Left ventricle myocardium inferior (tissue), 1 donor: ENCODE measurements around the gene DRG2. TPM values are rescaled to one million over a fixed set of nuclear protein-coding genes. Genes with fewer than 3 reads are reported as not detected.
A peak's percentile ranks its signal among the peaks of the same experiment; 100 is the strongest.

Experiments
- DNase-seq: peaks from one replicate; pipeline ENCODE4 v3.0.0-alpha.2; 2020
- H3K27ac ChIP-seq: fragments of 200-600 bp; replicated peaks from 2 replicates; pipeline ENCODE4 v1.8.0; 2021
- H3K27me3 ChIP-seq: fragments of 200-600 bp; 2 replicates; pipeline ENCODE4 v1.8.0; 2021; ENCODE audit warnings: low read depth
- H3K36me3 ChIP-seq: fragments of 200-600 bp; 2 replicates; pipeline ENCODE4 v1.8.0; 2021
- H3K4me1 ChIP-seq: fragments of 200-600 bp; 2 replicates; pipeline ENCODE4 v1.8.0; 2021
- H3K4me3 ChIP-seq: fragments of 200-600 bp; 2 replicates; pipeline ENCODE4 v1.8.0; 2021; ENCODE audit warnings: mild to moderate bottlenecking, moderate library complexity
- H3K9me3 ChIP-seq: fragments of 200-600 bp; replicated peaks from 2 replicates; pipeline ENCODE4 v1.8.0; 2021
- CTCF ChIP-seq: fragments of 200-600 bp; IDR thresholded peaks from 2 replicates; pipeline ENCODE4 v1.8.0; 2021; ENCODE audit warnings: antibody characterized with exemption, mild to moderate bottlenecking, borderline replicate concordance
- intact Hi-C: fragments of 100-400 bp; cut with micrococcal nuclease; formaldehyde crosslinking; loops from one replicate; pipeline ENCODE4 v1.11.0; 2022
- long read RNA-seq: library from polyadenylated mRNA; unstranded; transcript quantifications from one replicate; pipeline ENCODE4 v2.0.0, GENCODE V29; 2021
- total RNA-seq: library from RNA; stranded (reverse); fragmentation: NEBNext Ultra II Directional; extraction: Animal tissue kit (Norgen Biotek cat#: 25700); gene quantifications from one replicate; pipeline ENCODE4 v1.2.1, GENCODE V29; 2021
- donor health status: DM: no; HTN: yes; CAD: no; lungs with severe emphysema.

The DRG2 gene
- 20.2 TPM for total RNA-seq
- long read RNA-seq, transcript DRG2-201 (13 exons, 1,964 nt): major isoform, 38 of 50 reads
- long read RNA-seq, partial matches to known transcripts: 2 of 50 reads
- long read RNA-seq, other reads (novel, unspliced or antisense): 8 of 50 reads

DNA sequence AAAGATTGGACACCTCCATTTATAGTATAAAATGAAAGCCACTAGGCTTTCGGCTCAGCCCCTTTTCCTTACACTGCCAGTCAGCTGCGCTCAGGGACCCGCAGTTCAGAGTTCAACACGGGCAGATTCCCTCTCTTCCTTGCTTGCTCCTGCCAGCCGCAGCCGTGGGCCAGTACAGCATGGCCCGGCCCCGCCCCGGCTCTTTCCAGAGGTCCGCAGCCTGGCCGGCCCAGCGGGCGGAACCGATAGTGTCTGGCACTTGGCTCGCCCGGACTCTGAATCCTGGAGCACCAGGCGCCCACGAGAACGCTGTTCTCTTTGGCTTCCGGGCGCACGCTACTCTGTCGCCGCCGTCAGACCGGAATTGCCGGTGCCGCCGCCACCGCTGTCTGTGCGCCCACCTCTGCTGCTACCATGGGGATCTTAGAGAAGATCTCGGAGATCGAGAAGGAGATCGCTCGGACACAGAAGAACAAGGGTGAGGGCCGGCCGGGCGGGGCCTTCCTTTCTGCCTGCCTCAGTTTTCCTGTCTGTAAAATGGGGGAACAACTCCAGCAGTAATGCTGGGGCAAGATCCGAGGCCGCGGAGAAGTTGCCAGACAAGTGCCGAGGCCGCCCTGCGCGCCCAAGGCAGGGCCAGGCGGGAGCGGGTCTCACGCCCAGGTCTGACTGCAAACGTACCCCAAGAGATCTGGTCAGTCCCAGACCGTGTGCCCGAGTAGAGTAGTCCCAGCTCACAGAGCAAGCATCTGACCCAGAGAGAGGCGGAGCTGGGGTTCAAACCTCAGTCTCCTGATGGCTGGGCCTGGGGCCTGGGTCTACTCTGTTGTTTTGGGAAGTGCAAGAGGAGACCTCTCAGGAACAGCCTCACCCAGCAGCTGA lies at the start of gene DRG2:
Gene DRG2 (plus strand): TSS at position 339 of the 882 bp plus-strand sequence. CDS start 76 bp downstream, at position 415.
- Histone ChIP-seq H3K36me3 (peaks cover 5% of the 10 kb centered on the region), H3K27ac (peak within 1 kb of the TSS; percentile 86), H3K27me3 (no peaks in the 10 kb centered on the region), H3K4me1 (peaks cover 17% of the 10 kb centered on the region), H3K4me3 (peak within 1 kb of the TSS; percentile 85), H3K9me3 (no peaks in the 10 kb centered on the region)
- peak; percentile 16 for TF ChIP-seq CTCF
- intact Hi-C loops: no loop called here
- DNase-seq: peak; percentile 92

- peak overlapping the region; percentile 88 for H3K4me3 ChIP-seq
- H3K9me3 ChIP-seq: no peaks in the 10 kb centered on the region
- H3K36me3 ChIP-seq: no peaks in the 10 kb centered on the region
- no peak for DNase-seq
- TF ChIP-seq CTCF: no peak
- H3K27ac ChIP-seq: peak overlapping the region; percentile 89
- intact Hi-C loops: loop anchor here (10.0 kb wide), 1 partner anchor 143 kb away; no protein-coding TSS in a partner anchor
- no peaks in the 10 kb centered on the region for H3K27me3 ChIP-seq
- H3K4me1 ChIP-seq: peaks cover 68% of the 10 kb centered on the region
Observed at GRCh38 chr17:18038149-18038850, 49.4 kb upstream of the DRG2 start.

- Histone ChIP-seq H3K27ac (peak within 1 kb of the TSS; percentile 89), H3K9me3 (no peaks in the 10 kb centered on the region), H3K36me3 (no peaks in the 10 kb centered on the region), H3K27me3 (no peaks in the 10 kb centered on the region), H3K4me3 (peak within 1 kb of the TSS; percentile 88), H3K4me1 (peaks cover 72% of the 10 kb centered on the region)
- peak; percentile 100 for DNase-seq
- intact Hi-C loops: loop anchor here (10.0 kb wide), 1 partner anchor 144 kb away; no protein-coding TSS in a partner anchor
- TF ChIP-seq CTCF: no peak
Observed at GRCh38 chr17:18038861-18039534, 48.8 kb upstream of the DRG2 start, which contains the start of the genes ATPAF2 and GID4. Gene ATPAF2, minus strand, starts transcription at chr17:18039168. Its CDS starts 155 bp downstream, at chr17:18039013. Gene GID4, plus strand, starts transcription at chr17:18039408. Its CDS starts 57 bp downstream, at chr17:18039465.

DNA sequence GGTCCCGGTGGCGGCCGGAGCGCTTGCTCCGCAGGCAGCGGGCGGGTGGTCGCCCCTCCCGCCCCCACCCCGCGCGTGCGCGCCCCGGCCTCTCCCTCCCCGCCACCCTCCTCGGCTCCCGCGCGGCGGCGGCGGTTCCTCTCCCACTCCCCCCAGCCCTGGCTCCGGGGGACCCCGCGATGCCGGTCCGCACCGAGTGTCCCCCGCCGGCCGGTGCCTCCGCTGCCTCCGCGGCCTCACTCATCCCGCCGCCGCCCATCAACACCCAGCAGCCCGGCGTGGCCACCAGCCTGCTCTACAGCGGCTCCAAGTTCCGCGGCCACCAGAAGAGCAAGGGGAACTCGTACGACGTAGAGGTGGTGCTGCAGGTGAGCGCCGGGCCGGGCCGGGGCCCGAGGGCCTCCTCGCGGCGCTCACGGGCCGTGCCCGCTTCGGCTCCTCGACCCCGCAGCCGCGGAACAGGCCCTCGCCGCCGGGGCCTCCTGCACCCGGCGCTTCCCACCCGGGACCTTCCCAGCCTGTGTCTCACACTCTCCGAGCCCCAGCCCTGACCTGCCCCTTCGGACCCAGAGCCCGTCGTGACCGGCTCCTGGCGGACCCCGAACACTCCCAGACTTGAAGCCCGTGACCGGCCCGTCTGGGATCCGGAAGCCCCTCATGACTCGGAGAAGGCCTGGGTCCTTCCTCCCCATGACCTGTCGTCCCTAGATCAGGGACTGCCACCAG lies 48.0 kb upstream of the DRG2 start:
- intact Hi-C loops: loop anchor here (10.0 kb wide), 1 partner anchor 145 kb away; no protein-coding TSS in a partner anchor

More for the DNA sequence above, 48.0 kb upstream of the DRG2 start:
- Histone ChIP-seq H3K36me3 (no peaks in the 10 kb centered on the region), H3K4me3 (peak overlapping the region; percentile 88), H3K9me3 (no peaks in the 10 kb centered on the region), H3K27ac (peak overlapping the region; percentile 89), H3K4me1 (peaks cover 72% of the 10 kb centered on the region), H3K27me3 (no peaks in the 10 kb centered on the region)
- DNase-seq: no peak
- no peak for TF ChIP-seq CTCF
